ENCODE measurements around the gene DUSP18.
"Not testable (repeated sequence)": the region's sequence is repeated elsewhere in the genome, so short reads cannot be mapped to it uniquely, and the experiment has no call there.

Gene DUSP18

GRCh38 chr22:30640839-30641430 lies 26.7 kb downstream of the DUSP18 start:
- no peak for DNase-seq (ENCODE audit: low read depth, low spot score)

DNA sequence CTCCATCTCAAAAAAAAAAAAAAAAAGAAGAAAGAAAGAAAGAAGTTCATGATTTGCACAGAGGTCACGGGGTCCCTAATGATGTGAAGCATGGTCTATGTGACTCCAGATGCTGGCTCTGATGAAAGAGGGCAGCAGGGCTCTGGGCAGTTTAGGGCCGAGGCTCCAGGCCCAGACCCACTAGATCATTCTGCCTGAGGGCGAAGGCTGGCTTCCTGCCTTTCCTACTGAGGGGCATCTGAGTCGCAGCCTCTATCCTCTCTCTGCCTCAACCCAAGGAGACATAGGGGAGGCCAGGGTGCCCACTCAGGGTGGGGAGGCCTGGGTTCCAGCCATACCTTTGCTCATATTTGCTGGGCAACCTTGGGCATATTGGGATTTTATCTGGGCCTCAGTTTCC lies 27.3 kb downstream of the DUSP18 start:
- DNase-seq (ENCODE audit: low read depth, low spot score) = no peak

DNA sequence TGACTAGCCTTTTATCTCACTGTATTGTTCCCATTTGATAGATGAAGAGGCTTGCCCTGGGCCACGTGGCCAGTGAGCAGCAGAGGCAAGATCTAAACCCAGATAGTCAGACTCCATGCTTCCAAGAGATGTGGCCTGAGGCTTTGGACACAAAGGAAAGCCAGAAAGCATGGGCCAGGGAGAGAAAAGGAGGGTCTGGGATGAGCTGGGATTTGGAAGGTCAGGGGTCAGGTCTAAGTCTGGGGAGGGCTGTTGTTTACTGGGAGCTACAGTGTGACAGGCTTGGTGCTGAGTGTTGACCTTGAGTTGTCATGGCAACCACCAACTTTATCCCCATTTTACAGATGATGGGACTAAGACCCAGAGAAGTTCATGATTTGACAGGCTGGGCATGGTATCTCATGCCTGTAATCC lies 30.0 kb downstream of the DUSP18 start:
- peak; percentile 93 for DNase-seq (ENCODE audit: low read depth, low spot score)

GRCh38 chr22:30636226-30637077 lies 31.2 kb downstream of the DUSP18 start:
- peak; percentile 68 for DNase-seq (ENCODE audit: low read depth, low spot score)

DNA sequence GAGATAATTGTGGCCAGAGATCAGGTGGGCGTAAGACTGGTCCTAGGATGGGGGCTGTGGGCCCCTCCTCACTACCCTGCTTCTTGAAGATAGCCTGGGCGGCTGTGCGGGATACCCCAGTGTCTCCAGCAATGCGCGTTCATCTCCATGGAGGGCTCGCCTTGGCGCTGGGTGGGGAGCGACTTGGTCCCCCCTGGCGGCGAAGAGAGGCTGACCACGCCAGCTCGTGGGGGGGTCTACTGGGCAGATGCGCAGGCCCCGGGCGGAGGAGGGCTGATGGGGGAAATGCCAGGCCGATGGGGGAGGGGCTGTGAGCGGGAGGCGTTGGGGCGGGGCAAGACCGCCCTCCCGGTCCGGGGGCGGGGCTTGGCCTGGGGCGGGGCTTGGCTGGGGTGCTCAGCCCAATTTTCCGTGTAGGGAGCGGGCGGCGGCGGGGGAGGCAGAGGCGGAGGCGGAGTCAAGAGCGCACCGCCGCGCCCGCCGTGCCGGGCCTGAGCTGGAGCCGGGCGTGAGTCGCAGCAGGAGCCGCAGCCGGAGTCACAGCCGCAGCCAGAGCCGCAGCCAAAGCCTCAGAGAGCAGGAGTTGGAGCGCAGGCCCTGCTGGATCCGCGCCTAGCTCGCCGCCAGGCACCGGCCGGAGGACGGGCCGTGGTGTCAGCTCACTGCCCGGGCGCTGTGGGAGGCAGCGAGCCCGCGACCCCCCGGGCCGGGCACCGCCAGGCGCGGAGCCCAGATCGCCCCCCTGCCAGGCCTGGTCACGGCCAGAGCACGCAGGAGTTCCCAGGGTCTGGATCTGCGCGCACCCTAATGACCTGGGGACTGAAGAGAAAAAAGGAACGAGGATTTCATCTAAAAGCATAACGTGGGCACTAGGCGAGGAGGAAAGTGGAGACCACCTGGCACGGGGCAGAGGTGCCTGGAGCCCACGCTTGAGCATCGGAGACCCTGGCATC lies 32.1 kb downstream of the DUSP18 start, which contains the start of gene SLC35E4:
SLC35E4 (plus strand) TSS at position 509 of the 953 bp plus-strand sequence. CDS start 670 bp downstream, outside the sequence.
- peak; percentile 92 for DNase-seq (ENCODE audit: low read depth, low spot score)

GRCh38 chr22:30634471-30635233 lies 33.0 kb downstream of the DUSP18 start:
- peak; percentile 91 for DNase-seq (ENCODE audit: low read depth, low spot score)

- DNase-seq (ENCODE audit: low read depth, low spot score) = not testable (repeated sequence)
Observed at GRCh38 chr22:30631469-30631868, 36.2 kb downstream of the DUSP18 start.

GRCh38 chr22:30628491-30628890 lies 39.2 kb downstream of the DUSP18 start:
- DNase-seq (ENCODE audit: low read depth, low spot score) = no peak

- DNase-seq (ENCODE audit: low read depth, low spot score) = no peak
Observed at GRCh38 chr22:30627471-30627870, 40.2 kb downstream of the DUSP18 start.

GRCh38 chr22:30626413-30626812 lies 41.3 kb downstream of the DUSP18 start:
- DNase-seq (ENCODE audit: low read depth, low spot score) = no peak

DNA sequence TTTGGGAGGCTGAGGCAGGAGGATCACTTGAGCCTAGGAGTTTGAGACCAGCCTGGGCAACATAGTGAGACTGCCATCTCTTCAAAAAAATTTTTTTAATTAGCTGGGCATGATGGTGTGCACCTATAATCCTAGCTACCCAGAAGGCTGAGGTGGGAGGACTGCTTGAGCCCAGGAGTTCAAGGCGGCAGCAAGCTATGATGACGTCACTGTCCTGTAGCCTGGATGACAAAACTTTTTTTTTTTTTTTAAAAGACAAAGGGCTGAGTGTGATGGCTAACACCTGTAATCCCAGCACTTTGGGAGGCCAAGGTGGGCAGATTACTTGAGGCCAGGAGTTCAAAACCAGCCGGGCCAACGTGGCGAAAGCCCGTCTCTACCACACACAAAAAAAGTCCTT lies 47.8 kb downstream of the DUSP18 start:
- not testable (repeated sequence) for DNase-seq (ENCODE audit: low read depth, low spot score)

DNA sequence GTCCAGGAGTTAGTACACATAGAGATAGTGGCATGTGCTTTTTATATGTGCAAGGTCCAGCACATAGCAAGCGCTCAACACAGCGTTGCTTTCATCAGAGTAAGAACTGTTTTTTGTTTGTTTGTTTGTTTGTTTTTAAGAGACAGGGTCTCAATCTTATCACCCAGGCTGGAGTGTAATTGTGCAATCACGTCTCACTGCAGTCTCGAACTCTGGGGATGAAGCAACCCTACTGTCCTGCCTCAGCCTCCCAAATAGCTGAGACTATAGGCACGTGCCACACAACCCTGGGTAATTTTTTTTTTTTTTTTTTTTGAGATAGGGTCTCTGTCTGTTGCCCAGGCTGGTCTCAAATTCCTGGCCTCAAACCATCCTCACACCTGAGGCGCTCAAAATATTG lies 49.9 kb downstream of the DUSP18 start:
- DNase-seq (ENCODE audit: low read depth, low spot score) = no peak

GRCh38 chr22:30615543-30615954 lies 52.1 kb downstream of the DUSP18 start:
- DNase-seq (ENCODE audit: low read depth, low spot score) = no peak

DNA sequence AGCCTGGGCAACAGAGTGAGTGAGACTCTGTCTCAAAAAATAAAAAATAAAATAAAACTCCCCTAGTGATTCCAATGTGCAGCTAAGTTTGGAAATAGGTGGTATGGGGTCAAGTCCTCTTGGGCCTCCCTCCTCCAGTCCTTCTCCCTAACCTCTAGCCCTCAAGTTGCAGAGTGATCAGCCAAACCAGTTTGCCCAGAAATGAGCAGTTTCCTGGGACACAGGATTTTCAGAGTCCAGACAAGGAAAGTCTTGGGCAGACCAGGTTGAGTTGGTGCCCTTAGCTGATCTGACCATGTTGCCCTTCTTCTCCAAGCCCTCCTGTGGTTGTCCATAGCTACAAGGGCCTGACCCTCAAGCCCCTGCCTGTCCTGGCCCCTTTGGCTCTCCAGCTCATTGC lies 52.8 kb downstream of the DUSP18 start:
- DNase-seq (ENCODE audit: low read depth, low spot score) = no peak

DNA sequence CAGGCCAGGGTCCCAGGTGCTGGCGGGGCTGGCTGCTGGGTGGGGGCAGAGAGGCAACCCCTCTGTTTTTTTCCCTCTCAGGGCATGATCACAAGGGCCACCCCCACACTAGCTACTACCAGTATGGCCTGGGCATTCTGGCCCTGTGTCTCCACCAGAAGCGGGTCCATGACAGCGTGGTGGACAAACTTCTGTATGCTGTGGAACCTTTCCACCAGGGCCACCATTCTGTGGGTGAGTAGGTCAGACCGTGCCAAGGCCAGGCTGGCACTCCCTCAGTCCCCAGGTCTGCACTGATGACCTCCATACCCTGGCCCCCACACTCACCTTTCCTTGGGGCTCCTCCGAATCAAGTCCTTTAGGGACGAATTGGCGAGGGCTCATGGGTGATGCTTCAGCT lies 53.4 kb downstream of the DUSP18 start:
- no peak for DNase-seq (ENCODE audit: low read depth, low spot score)

DNA sequence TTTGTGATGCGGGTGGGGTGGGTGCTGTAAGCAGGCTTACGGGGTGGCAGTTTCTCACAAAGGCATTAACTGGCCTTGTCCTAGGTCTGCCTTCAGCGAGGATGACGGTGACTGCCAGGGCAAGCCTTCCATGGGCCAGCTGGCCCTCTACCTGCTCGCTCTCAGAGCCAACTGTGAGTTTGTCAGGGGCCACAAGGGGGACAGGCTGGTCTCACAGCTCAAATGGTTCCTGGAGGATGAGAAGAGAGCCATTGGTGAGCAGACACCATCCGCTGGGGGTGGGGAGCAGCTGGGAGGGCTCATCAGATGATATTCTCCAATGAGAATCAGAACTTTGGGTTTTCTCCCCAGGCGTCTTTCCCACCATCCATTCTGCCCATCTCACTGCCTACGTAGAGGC lies 54.9 kb downstream of the DUSP18 start:
- DNase-seq (ENCODE audit: low read depth, low spot score) = no peak
